Mesothelial cell of epicardium (in vitro differentiated cells): ENCODE measurements around the gene GASK1A. TPM values are rescaled to one million over a fixed set of nuclear protein-coding genes. Genes with fewer than 3 reads are reported as not detected.

ENCODE experiments used
- DNase-seq, 2 experiments: peaks; one replicate each; pipeline ENCODE4 v3.0.0; 2021; ENCODE audit warnings: low spot score in 2 of 2; ENCODE audit not compliant: unreplicated experiment in 2 of 2
- H3K27ac Mint-ChIP-seq: 2 replicates; pipeline ENCODE4 v1.8.0; 2021; ENCODE audit warnings: mixed read lengths
- H3K27me3 Mint-ChIP-seq: 2 replicates; pipeline ENCODE4 v1.8.0; 2021; ENCODE audit warnings: low read depth, mixed read lengths
- H3K36me3 Mint-ChIP-seq: 2 replicates; pipeline ENCODE4 v1.8.0; 2021; ENCODE audit warnings: mixed read lengths
- H3K4me1 Mint-ChIP-seq: 2 replicates; pipeline ENCODE4 v1.8.0; 2021; ENCODE audit warnings: mixed read lengths
- H3K4me3 Mint-ChIP-seq: 2 replicates; pipeline ENCODE4 v1.8.0; 2021; ENCODE audit warnings: mild to moderate bottlenecking, moderate library complexity, mixed read lengths
- H3K9me3 Mint-ChIP-seq: 2 replicates; pipeline ENCODE4 v1.8.0; 2021; ENCODE audit warnings: mixed read lengths
- CTCF ChIP-seq: fragments of 200-600 bp; sonication (generic); IDR thresholded peaks from one replicate; pipeline ENCODE4 v1.5.0; 2021; ENCODE audit warnings: antibody characterized with exemption; ENCODE audit not compliant: unreplicated experiment
- total RNA-seq: library from RNA; stranded (reverse); gene quantifications from 3 replicates; pipeline ENCODE4 v1.2.1, GENCODE V29; 2021

GASK1A gene
- total RNA-seq, 1 donor from 2014 or later = 1.6 TPM

- Mint-ChIP-seq H3K9me3 (peaks cover 4% of the 10 kb centered on the region), H3K27me3 (peaks cover 23% of the 10 kb centered on the region), H3K27ac (no peak within 1 kb of the TSS), H3K4me1 (peaks cover 10% of the 10 kb centered on the region), H3K36me3 (no peaks in the 10 kb centered on the region), H3K4me3 (peak within 1 kb of the TSS; percentile 68)
- peak; percentile 78 to 91 for DNase-seq
- TF ChIP-seq CTCF = no peak
These were observed 126.6 kb downstream of the GASK1A start, which contains the start of gene POMGNT2 for GRCh38 chr3:43105596-43106292. Gene POMGNT2, minus strand, starts transcription at chr3:43106079. Its CDS starts 24,648 bp downstream, at chr3:43081431.

- peaks cover 4% of the 10 kb centered on the region for H3K9me3 Mint-ChIP-seq
- DNase-seq = no peak
- peaks cover 23% of the 10 kb centered on the region for H3K27me3 Mint-ChIP-seq
- H3K36me3 Mint-ChIP-seq = no peaks in the 10 kb centered on the region
- H3K27ac Mint-ChIP-seq = no peak overlapping the region
- H3K4me3 Mint-ChIP-seq = peak overlapping the region; percentile 66
- TF ChIP-seq CTCF = no peak
- H3K4me1 Mint-ChIP-seq = peaks cover 10% of the 10 kb centered on the region
These were observed 127.2 kb downstream of the GASK1A start for GRCh38 chr3:43106293-43106628.

Other genes with a start within 250 kb of the GASK1A start
- gene CCDC13, start 206.1 kb upstream of the GASK1A start, total RNA-seq = 0.55 to 0.90 TPM (median 0.60 TPM) in 3 replicates
- 62.0 to 72.2 TPM (median 63.9 TPM) in 3 replicates for gene HIGD1A, start 174.8 kb upstream of the GASK1A start, total RNA-seq
- 1.2 to 2.2 TPM (median 1.6 TPM) in 3 replicates for gene ACKR2, start 169.9 kb upstream of the GASK1A start, total RNA-seq
- not detected in 3 replicates for gene CYP8B1, start 103.4 kb upstream of the GASK1A start, total RNA-seq
- gene ZNF662, start 73.2 kb upstream of the GASK1A start, total RNA-seq = 0.18 to 0.63 TPM (median 0.45 TPM) in 3 replicates
- 18.6 to 20.5 TPM (median 19.2 TPM) in 3 replicates for gene POMGNT2, start 126.8 kb downstream of the GASK1A start, total RNA-seq